ENCODE measurements around the gene COX7A2L.

DNA sequence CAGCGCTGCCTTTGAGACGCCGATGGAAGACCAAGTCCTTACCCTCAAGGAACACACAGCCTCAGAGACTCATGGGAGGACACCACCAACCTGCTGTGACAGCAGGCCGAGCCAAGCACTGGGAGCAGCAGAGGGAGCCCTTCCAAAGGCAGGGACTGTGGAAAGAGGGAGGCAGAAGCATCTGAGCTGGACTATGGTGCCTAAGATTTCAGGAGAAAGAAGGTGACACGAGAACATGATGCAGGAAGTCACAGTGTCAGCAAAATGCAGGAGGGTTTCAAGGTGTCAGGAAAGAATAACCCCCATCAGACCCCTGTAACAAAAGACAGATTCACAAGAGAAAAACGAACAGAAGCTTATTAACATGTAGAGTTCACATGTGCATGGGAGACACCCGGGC lies 24.2 kb upstream of the COX7A2L start:
- TF ChIP-seq CTCF (IDR thresholded peaks at IDR 0.05): no peak
- TF ChIP-seq EP300 (IDR thresholded peaks at IDR 0.05): no peak
- no peak for TF ChIP-seq POLR2A (IDR thresholded peaks at IDR 0.05; ENCODE audit: low read depth)
